ENCODE results near the gene KRTAP4-8. TPM values are rescaled to one million over a fixed set of nuclear protein-coding genes. Genes with fewer than 3 reads are reported as not detected.
"Not testable (repeated sequence)": the region's sequence is repeated elsewhere in the genome, so short reads cannot be mapped to it uniquely, and the experiment has no call there.

KRTAP4-8 gene
- polyA plus RNA-seq, 2 donors, result not detected

DNA sequence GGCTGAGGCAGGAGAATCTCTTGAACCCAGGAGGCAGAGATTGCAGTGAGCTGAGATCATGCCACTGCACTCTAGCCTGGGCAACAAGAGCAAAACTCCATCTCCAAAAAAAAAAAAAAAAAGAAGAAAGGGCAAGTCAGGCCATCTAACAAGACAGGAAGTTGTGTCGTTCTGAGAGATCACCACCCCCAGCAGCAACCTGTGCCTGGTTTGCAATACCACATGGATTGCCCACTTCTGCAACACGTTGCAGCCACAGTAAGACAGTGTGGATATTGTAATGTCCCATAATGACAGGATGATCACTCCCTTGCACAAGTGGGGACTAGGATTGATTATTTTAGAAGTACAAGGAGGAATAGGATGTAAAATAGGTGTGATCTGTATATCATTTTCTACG, 28.9 kb downstream of the KRTAP4-8 start:
- Histone ChIP-seq H3K27me3 (ENCODE audit: control insufficient read depth in 1 of 2, insufficient read depth in 2 of 2, low read length in 2 of 2) (no peaks in the 10 kb centered on the region), H3K4me1 (ENCODE audit: control insufficient read depth in 2 of 2, insufficient read depth in 2 of 2, low read length in 1 of 2) (peaks cover 0 to 2% of the 10 kb centered on the region in 2 donors), H3K9me3 (ENCODE audit: control insufficient read depth in 2 of 2, insufficient read depth in 1 of 2, low read depth in 1 of 2, low read length in 1 of 2) (no peaks in the 10 kb centered on the region), H3K36me3 (ENCODE audit: control insufficient read depth in 2 of 2, insufficient read depth in 2 of 2, low read length in 1 of 2) (no peaks in the 10 kb centered on the region), H3K4me3 (ENCODE audit: low read depth in 1 of 2, low read length in 2 of 2) (no peak overlapping the region), H3K27ac (ENCODE audit: low read depth in 2 of 2, low read length in 1 of 2) (no peak overlapping the region)
- WGBS, 2 donors, result 82 to 86% methylated on average over 3 of the region's 3 CpGs

GRCh38 chr17:41067281-41067680, 30.7 kb downstream of the KRTAP4-8 start:
- H3K9me3 ChIP-seq (ENCODE audit: control insufficient read depth in 2 of 2, insufficient read depth in 1 of 2, low read depth in 1 of 2, low read length in 1 of 2), result no peaks in the 10 kb centered on the region
- peaks cover 0 to 2% of the 10 kb centered on the region in 2 donors for H3K4me1 ChIP-seq (ENCODE audit: control insufficient read depth in 2 of 2, insufficient read depth in 2 of 2, low read length in 1 of 2)
- no peak overlapping the region for H3K4me3 ChIP-seq (ENCODE audit: low read depth in 1 of 2, low read length in 2 of 2)
- H3K27me3 ChIP-seq (ENCODE audit: control insufficient read depth in 1 of 2, insufficient read depth in 2 of 2, low read length in 2 of 2), result no peaks in the 10 kb centered on the region
- no peak overlapping the region for H3K27ac ChIP-seq (ENCODE audit: low read depth in 2 of 2, low read length in 1 of 2)
- no peaks in the 10 kb centered on the region for H3K36me3 ChIP-seq (ENCODE audit: control insufficient read depth in 2 of 2, insufficient read depth in 2 of 2, low read length in 1 of 2)

DNA sequence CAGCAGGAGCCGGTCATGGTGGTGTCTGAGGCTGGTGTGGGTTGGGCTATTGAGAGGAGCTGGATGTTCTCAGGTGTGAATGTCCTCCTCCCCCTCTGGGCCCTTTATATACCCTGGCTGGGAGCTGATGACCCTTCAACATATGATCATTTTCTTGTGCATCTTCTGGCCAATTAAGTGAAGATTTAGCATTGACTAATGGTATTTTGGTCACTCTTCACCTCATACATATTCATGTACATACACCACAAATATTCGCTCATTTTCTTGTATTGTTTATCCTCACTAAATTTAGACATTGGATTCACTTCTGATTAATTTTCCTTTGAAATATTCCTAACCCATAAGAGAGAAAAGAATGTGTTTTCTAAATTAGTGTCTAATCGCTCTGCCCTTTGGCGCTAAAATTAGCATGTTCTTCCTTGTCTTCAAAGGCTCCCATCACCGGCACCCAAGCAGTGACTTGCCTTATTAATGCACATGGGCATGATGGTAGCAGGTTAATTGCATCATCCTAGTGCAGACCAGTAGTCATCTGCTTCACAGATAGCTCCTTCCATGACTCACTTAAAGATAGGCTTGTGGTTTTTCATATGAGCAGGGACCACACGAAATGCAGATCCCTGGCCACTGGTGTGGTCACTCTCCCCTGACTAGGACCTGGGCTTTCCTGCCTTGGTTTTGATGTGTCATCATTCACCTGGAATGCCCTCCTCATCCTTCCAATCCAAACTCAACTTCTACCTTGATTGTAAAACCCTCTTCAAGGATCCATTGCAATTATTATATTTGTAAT, 31.9 kb downstream of the KRTAP4-8 start, which contains the start of gene KRTAP2-4:
Gene KRTAP2-4, minus strand, starts transcription at position 51 of the 796 bp plus-strand sequence. Its CDS starts 34 bp downstream, at position 17.
- H3K4me3 ChIP-seq (ENCODE audit: low read depth in 1 of 2, low read length in 2 of 2), result no peak within 1 kb of the TSS
- no peaks in the 10 kb centered on the region for H3K4me1 ChIP-seq (ENCODE audit: control insufficient read depth in 2 of 2, insufficient read depth in 2 of 2, low read length in 1 of 2)
- no peak within 1 kb of the TSS for H3K27ac ChIP-seq (ENCODE audit: low read depth in 2 of 2, low read length in 1 of 2)
- no peaks in the 10 kb centered on the region for H3K36me3 ChIP-seq (ENCODE audit: control insufficient read depth in 2 of 2, insufficient read depth in 2 of 2, low read length in 1 of 2)
- WGBS, 2 donors, result 67 to 77% methylated on average over 5 to 6 of the region's 6 CpGs
- H3K9me3 ChIP-seq (ENCODE audit: control insufficient read depth in 2 of 2, insufficient read depth in 1 of 2, low read depth in 1 of 2, low read length in 1 of 2), result no peaks in the 10 kb centered on the region
- H3K27me3 ChIP-seq (ENCODE audit: control insufficient read depth in 1 of 2, insufficient read depth in 2 of 2, low read length in 2 of 2), result no peaks in the 10 kb centered on the region

- H3K27me3 ChIP-seq (ENCODE audit: control insufficient read depth in 1 of 2, insufficient read depth in 2 of 2, low read length in 2 of 2); H3K36me3 ChIP-seq (ENCODE audit: control insufficient read depth in 2 of 2, insufficient read depth in 2 of 2, low read length in 1 of 2); H3K9me3 ChIP-seq (ENCODE audit: control insufficient read depth in 2 of 2, insufficient read depth in 1 of 2, low read depth in 1 of 2, low read length in 1 of 2); H3K4me1 ChIP-seq (ENCODE audit: control insufficient read depth in 2 of 2, insufficient read depth in 2 of 2, low read length in 1 of 2); H3K4me3 ChIP-seq (ENCODE audit: low read depth in 1 of 2, low read length in 2 of 2); H3K27ac ChIP-seq (ENCODE audit: low read depth in 2 of 2, low read length in 1 of 2): not testable (repeated sequence)
- WGBS, 2 donors, result 70% methylated on average over 6 to 7 of the region's 16 CpGs
Measured at GRCh38 chr17:41065016-41065689, 32.8 kb downstream of the KRTAP4-8 start.

DNA sequence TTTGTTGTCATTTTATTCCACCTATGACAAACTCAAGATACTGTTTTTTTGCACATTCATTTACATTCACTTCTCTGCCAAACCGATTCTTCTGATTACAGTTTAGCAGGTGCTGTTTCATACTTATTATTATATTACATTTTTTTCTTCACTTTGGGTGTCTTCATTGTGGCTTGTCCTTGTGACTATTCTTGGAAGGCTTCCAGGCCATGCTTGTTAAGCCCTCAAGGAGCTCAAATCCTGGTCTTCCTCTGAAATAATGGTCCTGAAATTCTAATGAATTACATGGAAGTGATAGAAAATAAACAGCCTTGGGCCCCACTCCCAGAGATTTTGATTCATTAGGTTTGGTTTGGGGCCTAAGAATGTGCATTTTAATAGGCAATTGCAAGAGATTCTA, 33.6 kb downstream of the KRTAP4-8 start:
- WGBS, 2 donors, result 76 to 88% methylated on average over 1 of the region's 1 CpG
- no peaks in the 10 kb centered on the region for H3K27me3 ChIP-seq (ENCODE audit: control insufficient read depth in 1 of 2, insufficient read depth in 2 of 2, low read length in 2 of 2)
- H3K27ac ChIP-seq (ENCODE audit: low read depth in 2 of 2, low read length in 1 of 2), result no peak overlapping the region
- no peaks in the 10 kb centered on the region for H3K4me1 ChIP-seq (ENCODE audit: control insufficient read depth in 2 of 2, insufficient read depth in 2 of 2, low read length in 1 of 2)
- H3K36me3 ChIP-seq (ENCODE audit: control insufficient read depth in 2 of 2, insufficient read depth in 2 of 2, low read length in 1 of 2), result no peaks in the 10 kb centered on the region
- no peaks in the 10 kb centered on the region for H3K9me3 ChIP-seq (ENCODE audit: control insufficient read depth in 2 of 2, insufficient read depth in 1 of 2, low read depth in 1 of 2, low read length in 1 of 2)
- no peak overlapping the region for H3K4me3 ChIP-seq (ENCODE audit: low read depth in 1 of 2, low read length in 2 of 2)

DNA sequence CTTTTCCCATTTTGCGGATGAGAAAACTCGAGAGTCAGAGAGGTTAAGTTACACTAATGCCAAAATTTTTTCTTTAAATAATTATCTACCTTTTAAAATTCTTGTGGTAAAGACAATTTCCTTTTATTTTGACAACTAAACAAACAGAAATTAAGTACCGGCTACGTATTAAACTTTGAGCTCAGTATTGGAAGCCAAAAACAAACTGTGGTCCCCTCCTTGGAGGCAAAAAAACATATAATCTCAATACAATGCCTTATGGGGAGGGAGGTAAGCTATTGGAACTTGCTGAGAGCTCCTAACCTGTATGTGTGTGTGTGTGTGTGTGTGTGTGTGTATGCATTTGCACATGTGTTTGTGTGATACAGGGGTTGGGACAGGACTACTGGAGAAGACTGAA, 34.5 kb downstream of the KRTAP4-8 start:
- Histone ChIP-seq H3K27me3 (ENCODE audit: control insufficient read depth in 1 of 2, insufficient read depth in 2 of 2, low read length in 2 of 2) (no peaks in the 10 kb centered on the region), H3K9me3 (ENCODE audit: control insufficient read depth in 2 of 2, insufficient read depth in 1 of 2, low read depth in 1 of 2, low read length in 1 of 2) (no peaks in the 10 kb centered on the region), H3K4me3 (ENCODE audit: low read depth in 1 of 2, low read length in 2 of 2) (no peak overlapping the region), H3K4me1 (ENCODE audit: control insufficient read depth in 2 of 2, insufficient read depth in 2 of 2, low read length in 1 of 2) (no peaks in the 10 kb centered on the region), H3K36me3 (ENCODE audit: control insufficient read depth in 2 of 2, insufficient read depth in 2 of 2, low read length in 1 of 2) (no peaks in the 10 kb centered on the region), H3K27ac (ENCODE audit: low read depth in 2 of 2, low read length in 1 of 2) (no peak overlapping the region)
- WGBS, 2 donors, result 75 to 76% methylated on average over 4 of the region's 4 CpGs

GRCh38 chr17:41061964-41062363, 36.0 kb downstream of the KRTAP4-8 start:
- H3K27ac ChIP-seq (ENCODE audit: low read depth in 2 of 2, low read length in 1 of 2), result no peak overlapping the region
- no peaks in the 10 kb centered on the region for H3K9me3 ChIP-seq (ENCODE audit: control insufficient read depth in 2 of 2, insufficient read depth in 1 of 2, low read depth in 1 of 2, low read length in 1 of 2)
- no peak overlapping the region for H3K4me3 ChIP-seq (ENCODE audit: low read depth in 1 of 2, low read length in 2 of 2)
- H3K36me3 ChIP-seq (ENCODE audit: control insufficient read depth in 2 of 2, insufficient read depth in 2 of 2, low read length in 1 of 2), result no peaks in the 10 kb centered on the region
- 63 to 70% methylated on average over 1 of the region's 1 CpG for WGBS, 2 donors
- H3K27me3 ChIP-seq (ENCODE audit: control insufficient read depth in 1 of 2, insufficient read depth in 2 of 2, low read length in 2 of 2), result no peaks in the 10 kb centered on the region
- H3K4me1 ChIP-seq (ENCODE audit: control insufficient read depth in 2 of 2, insufficient read depth in 2 of 2, low read length in 1 of 2), result no peaks in the 10 kb centered on the region

- Histone ChIP-seq H3K36me3 (ENCODE audit: control insufficient read depth in 2 of 2, insufficient read depth in 2 of 2, low read length in 1 of 2) (no peaks in the 10 kb centered on the region), H3K4me1 (ENCODE audit: control insufficient read depth in 2 of 2, insufficient read depth in 2 of 2, low read length in 1 of 2) (no peaks in the 10 kb centered on the region), H3K4me3 (ENCODE audit: low read depth in 1 of 2, low read length in 2 of 2) (no peak within 1 kb of the TSS), H3K9me3 (ENCODE audit: control insufficient read depth in 2 of 2, insufficient read depth in 1 of 2, low read depth in 1 of 2, low read length in 1 of 2) (no peaks in the 10 kb centered on the region), H3K27ac (ENCODE audit: low read depth in 2 of 2, low read length in 1 of 2) (no peak within 1 kb of the TSS), H3K27me3 (ENCODE audit: control insufficient read depth in 1 of 2, insufficient read depth in 2 of 2, low read length in 2 of 2) (no peaks in the 10 kb centered on the region)
- 62 to 76% methylated on average over 6 of the region's 6 CpGs for WGBS, 2 donors
Measured at GRCh38 chr17:41060052-41060604, 37.8 kb downstream of the KRTAP4-8 start, which contains the start of gene KRTAP2-3. Gene KRTAP2-3, minus strand, starts transcription at chr17:41060114. Its CDS starts 64 bp downstream, at chr17:41060050.

DNA sequence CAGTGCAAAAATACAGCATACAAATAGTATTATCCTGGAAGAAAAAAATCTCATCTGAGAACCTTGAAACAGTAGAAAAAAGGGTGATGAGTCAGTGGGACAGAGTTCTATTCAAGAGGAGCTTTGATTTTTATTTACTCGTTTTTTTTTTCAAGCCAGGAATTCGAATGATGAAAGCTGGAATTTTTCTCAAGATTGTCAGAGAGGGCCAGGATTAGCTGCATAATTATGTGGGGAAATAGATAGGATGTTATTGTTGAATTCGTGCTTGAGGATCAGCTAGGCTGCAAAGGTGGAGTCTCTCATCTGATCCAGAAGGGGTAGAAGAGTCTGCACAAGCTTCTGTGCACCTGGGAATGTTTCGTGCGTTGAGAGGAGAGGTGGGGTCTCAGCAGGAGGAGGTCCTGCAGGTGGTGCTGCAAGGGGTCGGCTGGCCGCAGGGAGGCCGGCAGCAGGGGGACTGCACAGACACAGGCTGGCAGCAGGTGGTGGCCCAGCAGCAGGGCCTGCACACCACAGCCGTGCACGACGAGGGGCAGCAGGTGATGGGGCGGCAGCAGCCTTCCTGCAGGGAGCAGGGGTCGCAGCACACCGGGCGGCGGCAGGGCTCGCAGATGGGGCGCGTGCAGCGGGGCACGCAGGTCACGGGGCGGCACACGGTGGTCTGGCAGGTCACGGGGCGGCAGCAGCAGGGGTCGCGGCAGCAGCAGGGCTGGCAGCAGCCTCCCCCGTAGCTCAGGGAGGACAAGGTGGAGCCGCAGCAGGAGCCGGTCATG, 38.5 kb downstream of the KRTAP4-8 start:
- WGBS, 2 donors, result 47 to 50% methylated on average over 11 to 13 of the region's 31 CpGs
- not testable (repeated sequence) for H3K9me3 ChIP-seq (ENCODE audit: control insufficient read depth in 2 of 2, insufficient read depth in 1 of 2, low read depth in 1 of 2, low read length in 1 of 2); H3K27ac ChIP-seq (ENCODE audit: low read depth in 2 of 2, low read length in 1 of 2); H3K27me3 ChIP-seq (ENCODE audit: control insufficient read depth in 1 of 2, insufficient read depth in 2 of 2, low read length in 2 of 2); H3K4me3 ChIP-seq (ENCODE audit: low read depth in 1 of 2, low read length in 2 of 2); H3K36me3 ChIP-seq (ENCODE audit: control insufficient read depth in 2 of 2, insufficient read depth in 2 of 2, low read length in 1 of 2); H3K4me1 ChIP-seq (ENCODE audit: control insufficient read depth in 2 of 2, insufficient read depth in 2 of 2, low read length in 1 of 2)
